Liver (tissue), 9 donors: ENCODE data around the gene B3GNT2. TPM values are rescaled to one million over a fixed set of nuclear protein-coding genes. Genes with fewer than 3 reads are reported as not detected.

Experiments
- DNase-seq: peaks from one replicate; pipeline ENCODE4 v3.0.0-alpha.2; 2017; ENCODE audit warnings: low spot score
- H3K27ac ChIP-seq, 2 donors: one replicate each; pipeline ENCODE4 v1.7.0; 2013; ENCODE audit warnings: inconsistent platforms in 2 of 2, low read length in 2 of 2, control low read depth in 1 of 2, low read depth in 1 of 2, mild to moderate bottlenecking in 1 of 2
- H3K27me3 ChIP-seq, 4 donors: one replicate each; pipeline versions ENCODE4 v1.6.1 to v1.7.0; 2013; ENCODE audit warnings: low read length in 3 of 4, inconsistent platforms in 1 of 4, mild to moderate bottlenecking in 1 of 4, moderate library complexity in 1 of 4; ENCODE audit not compliant: control insufficient read depth in 4 of 4, insufficient read depth in 4 of 4
- H3K36me3 ChIP-seq, 4 donors: one replicate each; pipeline versions ENCODE4 v1.6.1 to v1.7.0; 2013; ENCODE audit warnings: low read length in 3 of 4, mild to moderate bottlenecking in 3 of 4, low read depth in 1 of 4, moderate library complexity in 1 of 4; ENCODE audit not compliant: control insufficient read depth in 4 of 4, insufficient read depth in 3 of 4
- H3K4me1 ChIP-seq, 4 donors: one replicate each; pipeline versions ENCODE4 v1.6.1 to v1.7.0; 2013; ENCODE audit warnings: low read length in 3 of 4, mild to moderate bottlenecking in 3 of 4, moderate library complexity in 1 of 4; ENCODE audit not compliant: control insufficient read depth in 4 of 4, insufficient read depth in 4 of 4
- H3K4me3 ChIP-seq, 3 donors: one replicate each; pipeline versions ENCODE4 v1.6.1 to v1.7.0; 2013; ENCODE audit warnings: low read length in 3 of 3, control low read depth in 1 of 3, low read depth in 1 of 3, mild to moderate bottlenecking in 1 of 3
- H3K9ac ChIP-seq, 2 donors: one replicate each; pipeline ENCODE4 v1.7.0; 2013; ENCODE audit warnings: low read length in 2 of 2, mild to moderate bottlenecking in 2 of 2, moderate library complexity in 2 of 2, control low read depth in 1 of 2, low read depth in 1 of 2
- H3K9me3 ChIP-seq, 4 donors: one replicate each; pipeline versions ENCODE4 v1.6.1 to v1.7.0; 2013; ENCODE audit warnings: low read length in 3 of 4; ENCODE audit not compliant: control insufficient read depth in 4 of 4
- ATF3 ChIP-seq: IDR thresholded peaks from 2 replicates; pipeline ENCODE4 v1.6.1; 2016; ENCODE audit warnings: antibody characterized with exemption
- EGR1 ChIP-seq, 2 donors: IDR thresholded peaks; 2 replicates each; pipeline ENCODE4 v1.6.1; 2016 to 2018; ENCODE audit warnings: antibody characterized with exemption in 2 of 2, low read depth in 2 of 2
- FOXA2 ChIP-seq: IDR thresholded peaks from 2 replicates; pipeline ENCODE4 v1.6.1; 2016; ENCODE audit warnings: antibody characterized with exemption
- GABPA ChIP-seq, 2 donors: IDR thresholded peaks in 1 of 2; conservative IDR thresholded peaks in 1 of 2; 2 replicates each; pipeline ENCODE4 v1.6.1; 2016; ENCODE audit warnings: antibody characterized with exemption in 2 of 2, mild to moderate bottlenecking in 1 of 2, moderate library complexity in 1 of 2
- HNF4A ChIP-seq, 2 donors: conservative IDR thresholded peaks; 2 replicates each; pipeline ENCODE4 v1.6.1; 2016; ENCODE audit warnings: antibody characterized with exemption in 2 of 2, mild to moderate bottlenecking in 2 of 2
- HNF4G ChIP-seq: IDR thresholded peaks from 2 replicates; pipeline ENCODE4 v1.6.1; 2016; ENCODE audit warnings: antibody characterized with exemption
- JUND ChIP-seq, 2 donors: IDR thresholded peaks; 2 replicates each; pipeline ENCODE4 v1.6.1; 2016; ENCODE audit warnings: antibody characterized with exemption in 2 of 2
- NR2F2 ChIP-seq: IDR thresholded peaks from 2 replicates; pipeline ENCODE4 v1.6.1; 2016; ENCODE audit warnings: antibody characterized with exemption
- REST ChIP-seq: IDR thresholded peaks from 2 replicates; pipeline ENCODE4 v1.6.1; 2016; ENCODE audit warnings: antibody characterized with exemption, mild to moderate bottlenecking
- RXRA ChIP-seq, 2 donors: IDR thresholded peaks; 2 replicates each; pipeline ENCODE4 v1.6.1; 2017 to 2018; ENCODE audit warnings: antibody characterized with exemption in 2 of 2, mild to moderate bottlenecking in 1 of 2
- TAF1 ChIP-seq: conservative IDR thresholded peaks from 2 replicates; pipeline ENCODE4 v1.6.1; 2016; ENCODE audit warnings: antibody characterized with exemption, mild to moderate bottlenecking
- ZBTB33 ChIP-seq: IDR thresholded peaks from 2 replicates; pipeline ENCODE4 v1.6.1; 2016; ENCODE audit warnings: antibody characterized with exemption
- WGBS: extraction: QIAGEN DNeasy Blood & Tissue Kit; methylation state at CpG from one replicate; pipeline ENCODE4 v1.1.7; 2013; 5-methylcytosine and 5-hydroxymethylcytosine counted together
- polyA plus RNA-seq, 2 donors: library from polyadenylated mRNA; stranded (reverse) in 1 of 2; unstranded in 1 of 2; fragments of 200-250 nt in 1 of 2; fragments of >200 nt in 1 of 2; fragmentation: Nextera tagmentation in 1 of 2; extraction: Ambion mirVana in 1 of 2; gene quantifications; one replicate each; pipeline versions ENCODE4 v1.2.1 to v1.2.3, GENCODE V29; 2013 to 2015
- total RNA-seq, 2 donors: library from RNA; depleted of rRNA; stranded (reverse); fragments of >200 nt; gene quantifications; one replicate each; pipeline ENCODE4 v1.2.3, GENCODE V29; 2014
- TF ChIP-seq, protein P1 (sequence below): fragments of 150-350 bp; IDR thresholded peaks from 2 replicates; pipeline ENCODE4 v1.5.1; 2017; ENCODE audit warnings: improper control_type of control experiment, low read depth, low read length; ENCODE audit not compliant: missing input control
- donor health status: healthy.
- donor health status: healthy.
- donor health status: healthy.
- donor health status: healthy.
- donor health status: healthy.

B3GNT2 gene
- total and polyA plus RNA-seq, 4 donors, result 6.4 to 20.2 (median 14.2) TPM

DNA sequence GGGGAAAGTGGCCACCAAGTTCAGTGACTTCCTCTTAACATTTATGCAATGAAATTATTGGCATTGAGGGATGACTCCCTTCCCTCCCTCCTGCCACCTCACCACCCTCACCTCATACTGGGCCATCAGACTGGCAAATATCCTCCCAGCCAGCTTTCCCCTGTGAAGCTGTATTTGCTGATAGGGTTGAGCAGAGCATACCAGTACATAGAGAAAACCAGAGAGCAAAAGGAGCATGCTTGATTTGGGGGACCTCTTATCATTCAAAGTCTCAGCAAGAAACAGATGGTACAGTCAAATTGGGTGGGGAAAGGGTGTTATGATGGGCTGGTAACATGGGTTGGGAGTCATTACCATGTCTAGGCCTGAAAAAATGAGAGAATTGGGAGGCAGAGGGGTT, 19.1 kb upstream of the B3GNT2 start:
- Histone ChIP-seq H3K4me1 (peaks cover 0 to 5% (median 1%) of the 10 kb centered on the region in 4 donors), H3K27ac (peak overlapping the region; percentile 50 to 55), H3K9me3 (no peaks in the 10 kb centered on the region), H3K4me3 (no peak overlapping the region), H3K27me3 (no peaks in the 10 kb centered on the region), H3K9ac (no peak overlapping the region), H3K36me3 (no peaks in the 10 kb centered on the region)
- TF ChIP-seq NR2F2 (no peak), RXRA (IDR thresholded peaks at IDR 0.05) (peak in 1 of 2 donors; percentile 7), HNF4A (conservative IDR thresholded peaks at IDR 0.05) (peak in 1 of 2 donors; percentile 20)
- DNase-seq, result peak; percentile 55

- H3K27ac ChIP-seq, result no peak overlapping the region
- H3K9ac ChIP-seq, result no peak overlapping the region
- H3K4me3 ChIP-seq, result no peak overlapping the region
- H3K27me3 ChIP-seq, result no peaks in the 10 kb centered on the region
- no peak for DNase-seq
- H3K9me3 ChIP-seq, result no peaks in the 10 kb centered on the region
- TF ChIP-seq HNF4A (conservative IDR thresholded peaks at IDR 0.05), result no peak
- no peak for TF ChIP-seq ATF3
- TF ChIP-seq GABPA (IDR thresholded peaks at IDR 0.05 in 1 of 2, conservative IDR thresholded peaks at IDR 0.05 in 1 of 2), result no peak
- no peak for TF ChIP-seq EGR1 (IDR thresholded peaks at IDR 0.05; ENCODE audit: low read depth in 2 of 2)
- TF ChIP-seq REST, result no peak
- no peak for TF ChIP-seq HNF4G
- TF ChIP-seq, protein P1, sequence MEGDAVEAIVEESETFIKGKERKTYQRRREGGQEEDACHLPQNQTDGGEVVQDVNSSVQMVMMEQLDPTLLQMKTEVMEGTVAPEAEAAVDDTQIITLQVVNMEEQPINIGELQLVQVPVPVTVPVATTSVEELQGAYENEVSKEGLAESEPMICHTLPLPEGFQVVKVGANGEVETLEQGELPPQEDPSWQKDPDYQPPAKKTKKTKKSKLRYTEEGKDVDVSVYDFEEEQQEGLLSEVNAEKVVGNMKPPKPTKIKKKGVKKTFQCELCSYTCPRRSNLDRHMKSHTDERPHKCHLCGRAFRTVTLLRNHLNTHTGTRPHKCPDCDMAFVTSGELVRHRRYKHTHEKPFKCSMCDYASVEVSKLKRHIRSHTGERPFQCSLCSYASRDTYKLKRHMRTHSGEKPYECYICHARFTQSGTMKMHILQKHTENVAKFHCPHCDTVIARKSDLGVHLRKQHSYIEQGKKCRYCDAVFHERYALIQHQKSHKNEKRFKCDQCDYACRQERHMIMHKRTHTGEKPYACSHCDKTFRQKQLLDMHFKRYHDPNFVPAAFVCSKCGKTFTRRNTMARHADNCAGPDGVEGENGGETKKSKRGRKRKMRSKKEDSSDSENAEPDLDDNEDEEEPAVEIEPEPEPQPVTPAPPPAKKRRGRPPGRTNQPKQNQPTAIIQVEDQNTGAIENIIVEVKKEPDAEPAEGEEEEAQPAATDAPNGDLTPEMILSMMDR, result no peak
- TF ChIP-seq TAF1, result no peak
- no peak for TF ChIP-seq JUND (IDR thresholded peaks at IDR 0.05)
- no peak for TF ChIP-seq ZBTB33
- TF ChIP-seq RXRA (IDR thresholded peaks at IDR 0.05), result no peak
- TF ChIP-seq FOXA2, result no peak
- WGBS, result 99% methylated on average over 4 of the region's 4 CpGs
- no peaks in the 10 kb centered on the region for H3K36me3 ChIP-seq
- H3K4me1 ChIP-seq, result peaks cover 0 to 5% (median 1%) of the 10 kb centered on the region in 4 donors
Measured at GRCh38 chr2:62177392-62178049, 18.4 kb upstream of the B3GNT2 start.
